ENCODE measurements around the gene FRMD4B. TPM values are rescaled to one million over a fixed set of nuclear protein-coding genes. Genes with fewer than 3 reads are reported as not detected.

The FRMD4B gene
- total and polyA plus RNA-seq, 2 donors (not counting 3 experiments of a cell fraction or from before 2014, with no cell fraction given), result 66.4 to 89.7 TPM

DNA sequence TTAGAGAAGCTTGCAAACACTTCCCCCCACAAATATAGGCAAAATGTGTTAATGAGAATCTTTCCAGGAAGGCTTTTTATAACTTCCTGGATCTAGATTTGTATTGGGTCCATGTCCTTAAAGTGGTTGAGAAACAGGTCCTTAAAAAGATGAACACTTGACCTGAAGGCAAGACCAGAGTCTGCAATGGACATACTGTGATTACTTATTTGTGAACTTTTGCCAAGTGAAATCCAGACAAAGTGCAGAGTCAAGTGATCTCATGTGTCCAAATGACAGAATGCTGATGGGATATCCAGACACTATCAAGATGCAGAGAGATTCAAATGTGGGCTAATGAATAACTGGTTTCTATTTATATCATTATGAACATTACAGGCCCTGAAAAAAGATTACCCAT, 43.8 kb downstream of the FRMD4B start:
- no peak for DNase-seq (ENCODE audit: low read depth, low spot score)
- Histone ChIP-seq H3K4me2 (ENCODE audit: insufficient read depth, low read length) (no peak overlapping the region), H3K9me3 (replicated peaks; ENCODE audit: control insufficient read depth, insufficient read depth, low read length) (no peaks in the 10 kb centered on the region), H3K27me3 (ENCODE audit: control insufficient read depth in 2 of 2, insufficient read depth in 2 of 2, low read length in 2 of 2) (no peaks in the 10 kb centered on the region), H3K36me3 (ENCODE audit: control insufficient read depth in 2 of 2, extremely low read depth in 1 of 2, insufficient read depth in 2 of 2, low read length in 2 of 2) (peaks cover 0 to 2% of the 10 kb centered on the region in 2 experiments), H3K9ac (replicated peaks; ENCODE audit: extremely low read depth, insufficient read depth, low read length) (no peak overlapping the region), H2AFZ (ENCODE audit: low read depth, low read length) (no peak overlapping the region), H3K9me1 (replicated peaks; ENCODE audit: control insufficient read depth, extremely low read depth, insufficient read depth, low read length) (no peaks in the 10 kb centered on the region), H3K27ac (ENCODE audit: insufficient read depth, low read depth, low read length) (no peak overlapping the region), H3K4me3 (replicated peaks in 1 of 3; ENCODE audit: insufficient read depth in 1 of 3, low read depth in 1 of 3, low read length in 3 of 3) (no peak overlapping the region), H4K20me1 (replicated peaks; ENCODE audit: control insufficient read depth, extremely low read depth, insufficient read depth, low read length) (peaks cover 14% of the 10 kb centered on the region), H3K4me1 (ENCODE audit: control insufficient read depth, extremely low read depth, insufficient read depth, low read length) (peaks cover 9% of the 10 kb centered on the region), H3K79me2 (ENCODE audit: control insufficient read depth, insufficient read depth, low read length) (peaks cover 85% of the 10 kb centered on the region)
- no peak for FAIRE-seq
- TF ChIP-seq FOS (IDR thresholded peaks at IDR 0.05; ENCODE audit: borderline replicate concordance, insufficient read depth, low read length), result no peak
- TF ChIP-seq JUN (IDR thresholded peaks at IDR 0.05; ENCODE audit: borderline replicate concordance, insufficient read depth, insufficient read length, low read depth), result no peak
- no peak for TF ChIP-seq GATA2 (IDR thresholded peaks at IDR 0.05; ENCODE audit: insufficient read depth, insufficient read length, low read depth, low read length)
- no peak for TF ChIP-seq POLR2A (IDR thresholded peaks at IDR 0.05; ENCODE audit: low read depth, low read length)
- no peak for TF ChIP-seq CTCF (IDR thresholded peaks at IDR 0.05; ENCODE audit: extremely low read depth in 1 of 2, insufficient read depth in 1 of 2, low read depth in 1 of 2, low read length in 2 of 2)
- no peak for TF ChIP-seq POLR2AphosphoS5 (IDR thresholded peaks at IDR 0.05; ENCODE audit: insufficient read depth, low read depth, low read length)
- no peak for TF ChIP-seq MYC (IDR thresholded peaks at IDR 0.05; ENCODE audit: low read depth, low read length)
- no peak for TF ChIP-seq EZH2 (IDR thresholded peaks at IDR 0.05; ENCODE audit: borderline replicate concordance, low read depth, low read length, severe bottlenecking)
- TF ChIP-seq MAX (IDR thresholded peaks at IDR 0.05; ENCODE audit: insufficient read depth, insufficient read length), result no peak
- POLR2A ChIA-PET, result no interaction called here
- dilution Hi-C loops (cut with MboI; ENCODE audit: extremely low pct_ligation_motif_present, low sequenced_read_pairs), result no loop called here
- intact Hi-C loops (cut with micrococcal nuclease), result no loop called here
- no TSS peak for BruUV-seq (replicated peaks)
- CTCF ChIA-PET, result interaction anchor here (0.8 to 1.2 kb wide), 2 partner anchors 36 to 181 kb away, joined by 3 read pairs; no protein-coding TSS in a partner anchor

Data from endothelial cell of umbilical vein (primary cell).